PC-9 (cell line): Measurements from ENCODE around the gene SELENOH. TPM values are rescaled to one million over a fixed set of nuclear protein-coding genes. Genes with fewer than 3 reads are reported as not detected.
A peak's percentile ranks its signal among the peaks of the same experiment; 100 is the strongest.

Source experiments
- BruUV-seq: library from RNA; stranded (reverse); fragments of 400-500 nt; replicated peaks from 2 replicates; lab custom pipeline; 2021; lab: Mats Ljungman, UMichigan
- CTCF ChIA-PET: fragments of 300-600 bp; sonication (Branson Sonifier 250); formaldehyde crosslinking; loops from one replicate; lab custom pipeline; 2022; ENCODE audit warnings: antibody characterized with exemption; lab: Charles Lee
- POLR2A ChIA-PET: fragments of 300-600 bp; sonication (Branson Sonifier 250); formaldehyde crosslinking; loops from one replicate; lab custom pipeline; 2022; ENCODE audit warnings: antibody characterized with exemption; ENCODE audit not compliant: unreplicated experiment; lab: Charles Lee
- DNase-seq, 2 experiments: peaks; one replicate each; pipeline versions ENCODE4 v3.0.0 to v3.0.0-alpha.2; 2015 to 2022; ENCODE audit warnings: mixed read lengths in 1 of 2
- H2AFZ ChIP-seq: fragments of 200-600 bp; sonication (generic); 2 replicates; pipeline ENCODE4 v1.8.1; 2017; ENCODE audit warnings: antibody characterized with exemption
- H3F3A ChIP-seq: fragments of 200-600 bp; sonication (generic); 2 replicates; pipeline ENCODE4 v1.8.1; 2017; ENCODE audit warnings: antibody characterized with exemption, mild to moderate bottlenecking, low read depth; ENCODE audit not compliant: insufficient read depth
- H3K27ac ChIP-seq: fragments of 200-600 bp; sonication (generic); 2 replicates; pipeline ENCODE4 v1.6.1; 2016; ENCODE audit warnings: mixed run types
- H3K27me3 ChIP-seq: fragments of 200-600 bp; sonication (generic); 2 replicates; pipeline ENCODE4 v1.6.1; 2016; ENCODE audit warnings: low read depth, mixed run types; ENCODE audit not compliant: insufficient read depth
- H3K36me3 ChIP-seq: fragments of 200-600 bp; sonication (generic); 2 replicates; pipeline ENCODE4 v1.6.1; 2016; ENCODE audit warnings: low read depth, mixed run types
- H3K4me1 ChIP-seq: fragments of 200-600 bp; sonication (generic); replicated peaks from 2 replicates; pipeline ENCODE4 v1.6.1; 2016; ENCODE audit warnings: mixed run types; ENCODE audit not compliant: insufficient read depth
- H3K4me2 ChIP-seq: fragments of 200-600 bp; sonication (generic); 2 replicates; pipeline ENCODE4 v1.6.1; 2017; ENCODE audit warnings: mixed run types
- H3K4me3 ChIP-seq: fragments of 200-600 bp; sonication (generic); 2 replicates; pipeline ENCODE4 v1.6.1; 2016; ENCODE audit warnings: mixed run types
- H3K79me2 ChIP-seq: fragments of 200-600 bp; sonication (generic); 2 replicates; pipeline ENCODE4 v1.6.1; 2017; ENCODE audit warnings: low read depth, mixed run types
- H3K9me2 ChIP-seq: fragments of 200-600 bp; sonication (generic); 2 replicates; pipeline ENCODE4 v1.8.1; 2017; ENCODE audit warnings: mild to moderate bottlenecking; ENCODE audit not compliant: insufficient read depth
- H3K9me3 ChIP-seq: fragments of 200-600 bp; sonication (generic); 2 replicates; pipeline ENCODE4 v1.8.1; 2016; ENCODE audit warnings: low read depth; ENCODE audit not compliant: insufficient read depth
- H4K20me1 ChIP-seq: fragments of 200-600 bp; sonication (generic); 2 replicates; pipeline ENCODE4 v1.8.1; 2017; ENCODE audit not compliant: insufficient read depth
- EZH2 ChIP-seq: fragments of 200-600 bp; sonication (generic); IDR thresholded peaks from 2 replicates; pipeline ENCODE4 v1.8.0; 2017; ENCODE audit warnings: antibody characterized with exemption, low read depth
- intact Hi-C: fragments of 100-400 bp; cut with micrococcal nuclease; formaldehyde crosslinking; loops from one replicate; pipeline ENCODE4 v1.10.0; 2022; ENCODE audit not compliant: unreplicated experiment
- total RNA-seq: library from RNA; stranded (reverse); gene quantifications from 2 replicates; pipeline ENCODE4 v1.2.3, GENCODE V29; 2021
- TF ChIP-seq, protein P1 (sequence below): fragments of 200-600 bp; sonication (generic); conservative IDR thresholded peaks from 2 replicates; pipeline ENCODE4 v1.6.1; 2017; ENCODE audit warnings: mixed run types, antibody characterized with exemption, mild to moderate bottlenecking, moderate library complexity

The SELENOH gene
- total RNA-seq, 1 experiment from 2014 or later = 211 TPM

DNA sequence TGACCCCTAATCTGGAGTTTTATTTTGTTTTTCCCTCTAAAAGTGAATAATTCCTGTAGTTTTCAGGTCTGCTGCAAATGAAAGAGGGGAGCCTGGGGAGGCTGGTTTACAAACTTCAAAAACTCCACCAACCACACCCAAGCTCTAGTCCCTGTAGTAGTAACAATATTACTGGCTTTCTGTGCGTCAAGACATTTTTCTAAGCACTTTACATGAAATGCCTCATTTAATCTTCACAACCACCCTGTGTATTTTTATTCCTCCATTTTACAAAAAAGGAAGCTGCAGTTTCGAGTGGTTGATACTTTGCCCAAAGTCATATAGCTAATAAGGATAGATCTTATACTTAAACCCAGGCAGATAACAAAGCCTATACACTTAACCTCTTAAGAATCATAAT, 43.8 kb downstream of the SELENOH start:
- TF ChIP-seq, protein P1, sequence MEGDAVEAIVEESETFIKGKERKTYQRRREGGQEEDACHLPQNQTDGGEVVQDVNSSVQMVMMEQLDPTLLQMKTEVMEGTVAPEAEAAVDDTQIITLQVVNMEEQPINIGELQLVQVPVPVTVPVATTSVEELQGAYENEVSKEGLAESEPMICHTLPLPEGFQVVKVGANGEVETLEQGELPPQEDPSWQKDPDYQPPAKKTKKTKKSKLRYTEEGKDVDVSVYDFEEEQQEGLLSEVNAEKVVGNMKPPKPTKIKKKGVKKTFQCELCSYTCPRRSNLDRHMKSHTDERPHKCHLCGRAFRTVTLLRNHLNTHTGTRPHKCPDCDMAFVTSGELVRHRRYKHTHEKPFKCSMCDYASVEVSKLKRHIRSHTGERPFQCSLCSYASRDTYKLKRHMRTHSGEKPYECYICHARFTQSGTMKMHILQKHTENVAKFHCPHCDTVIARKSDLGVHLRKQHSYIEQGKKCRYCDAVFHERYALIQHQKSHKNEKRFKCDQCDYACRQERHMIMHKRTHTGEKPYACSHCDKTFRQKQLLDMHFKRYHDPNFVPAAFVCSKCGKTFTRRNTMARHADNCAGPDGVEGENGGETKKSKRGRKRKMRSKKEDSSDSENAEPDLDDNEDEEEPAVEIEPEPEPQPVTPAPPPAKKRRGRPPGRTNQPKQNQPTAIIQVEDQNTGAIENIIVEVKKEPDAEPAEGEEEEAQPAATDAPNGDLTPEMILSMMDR = no peak
- TF ChIP-seq EZH2 = no peak
- H3F3A ChIP-seq = peaks cover 33% of the 10 kb centered on the region
- H3K9me2 ChIP-seq = no peaks in the 10 kb centered on the region
- intact Hi-C loops = no loop called here
- no peaks in the 10 kb centered on the region for H3K27me3 ChIP-seq
- ChIA-PET CTCF (interaction anchor here (1.0 kb wide), 1 partner anchor 20 kb away, joined by 7 read pairs; no protein-coding TSS in a partner anchor), POLR2A (interaction anchor here (0.6 to 0.7 kb wide), 2 partner anchors 13 to 82 kb away, joined by 9 to 10 read pairs; no protein-coding TSS in a partner anchor)
- DNase-seq = no peak
- peaks cover 61% of the 10 kb centered on the region for H3K4me1 ChIP-seq
- H3K79me2 ChIP-seq = peaks cover 96% of the 10 kb centered on the region
- H3K27ac ChIP-seq = peak overlapping the region; percentile 14; the same call in 1 of the 2 replicates
- H3K4me3 ChIP-seq = no peak overlapping the region
- no peak overlapping the region for H3K4me2 ChIP-seq
- H4K20me1 ChIP-seq = peaks cover 3% of the 10 kb centered on the region; the same call in 1 of the 2 replicates
- no TSS peak for BruUV-seq
- no peaks in the 10 kb centered on the region for H3K9me3 ChIP-seq
- H2AFZ ChIP-seq = no peak overlapping the region
- peaks cover 40% of the 10 kb centered on the region for H3K36me3 ChIP-seq

DNA sequence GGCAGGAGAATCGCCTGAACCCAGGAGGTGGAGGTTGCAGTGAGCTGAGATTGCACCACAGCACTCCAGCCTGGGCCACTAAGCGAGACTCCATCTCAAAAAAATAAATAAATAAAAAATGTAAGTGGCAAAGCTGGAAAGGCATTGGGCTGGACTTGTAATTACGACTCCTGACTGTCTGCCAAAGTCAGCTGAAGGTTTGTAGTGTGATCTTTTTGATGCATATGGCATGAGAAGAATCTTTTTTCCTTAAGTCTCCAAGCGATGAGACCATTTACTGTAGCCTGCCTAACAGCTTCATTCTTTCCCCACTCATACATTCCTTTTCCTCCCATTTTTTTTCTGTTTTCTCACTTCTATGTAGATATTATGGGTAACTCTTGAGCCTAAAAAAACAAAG, 45.1 kb downstream of the SELENOH start:
- CTCF ChIA-PET = no interaction called here
- Histone ChIP-seq H3K9me2 (no peaks in the 10 kb centered on the region), H3K4me1 (peaks cover 55% of the 10 kb centered on the region)

DNA sequence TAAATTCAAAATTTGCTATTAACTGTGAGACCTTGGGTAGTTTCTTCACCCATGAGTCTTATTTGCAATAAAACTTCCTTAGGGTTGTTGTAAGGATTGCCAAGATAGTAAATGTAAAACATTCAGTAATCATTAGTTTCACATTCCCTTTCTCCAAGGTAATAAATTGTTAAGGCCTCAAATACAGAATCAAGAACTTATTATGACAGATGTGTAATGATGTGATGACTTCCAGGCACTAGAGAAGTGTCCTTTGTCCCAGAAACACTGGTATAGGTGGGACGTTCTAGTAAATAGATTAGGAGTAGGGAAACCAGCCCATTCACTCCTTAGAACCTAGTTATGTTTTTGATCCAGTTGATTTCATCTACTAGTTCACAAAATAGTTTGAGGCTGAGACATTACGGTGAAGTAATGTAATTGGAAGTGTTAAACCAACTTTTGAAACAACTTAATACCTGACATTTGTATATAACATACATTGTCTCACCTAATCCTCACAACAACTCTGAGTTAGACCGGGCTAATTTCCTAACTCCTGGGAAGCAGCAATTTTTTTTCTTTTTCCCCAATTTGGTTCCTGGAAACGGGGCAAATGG, 45.8 kb downstream of the SELENOH start:
- Histone ChIP-seq H3K9me2 (no peaks in the 10 kb centered on the region), H3K4me3 (no peak overlapping the region), H3K27ac (peak overlapping the region; percentile 32), H3K36me3 (peaks cover 44% of the 10 kb centered on the region), H2AFZ (no peak overlapping the region), H4K20me1 (peaks cover 3% of the 10 kb centered on the region; the same call in 1 of the 2 replicates), H3K27me3 (no peaks in the 10 kb centered on the region), H3K79me2 (peaks cover 100% of the 10 kb centered on the region), H3F3A (peaks cover 16% of the 10 kb centered on the region), H3K4me1 (peaks cover 56% of the 10 kb centered on the region), H3K9me3 (no peaks in the 10 kb centered on the region), H3K4me2 (0 out of 2 replicates have a peak overlapping the region, but pooled peaks have one; percentile 29)
- ChIA-PET POLR2A (no interaction called here), CTCF (no interaction called here)
- no TSS peak for BruUV-seq
- intact Hi-C loops = no loop called here
- no peak for TF ChIP-seq EZH2
- TF ChIP-seq, protein P1 = no peak
- no peak for DNase-seq

More for the DNA sequence above, 45.1 kb downstream of the SELENOH start:
- no TSS peak for BruUV-seq
- no peak for TF ChIP-seq EZH2
- TF ChIP-seq, protein P1 = no peak
- peaks cover 3% of the 10 kb centered on the region; the same call in 1 of the 2 replicates for H4K20me1 ChIP-seq
- POLR2A ChIA-PET = no interaction called here
- H3K27ac ChIP-seq = peak overlapping the region; percentile 20; the same call in 1 of the 2 replicates
- peaks cover 40% of the 10 kb centered on the region for H3K36me3 ChIP-seq
- intact Hi-C loops = no loop called here
- H3K4me3 ChIP-seq = no peak overlapping the region
- no peak overlapping the region for H3K4me2 ChIP-seq
- no peak overlapping the region for H2AFZ ChIP-seq
- peaks cover 19% of the 10 kb centered on the region for H3F3A ChIP-seq
- peaks cover 97% of the 10 kb centered on the region for H3K79me2 ChIP-seq
- no peak for DNase-seq
- no peaks in the 10 kb centered on the region for H3K27me3 ChIP-seq
- H3K9me3 ChIP-seq = no peaks in the 10 kb centered on the region
